Measurements from ENCODE around the gene CDYL. TPM values are rescaled to one million over a fixed set of nuclear protein-coding genes. Genes with fewer than 3 reads are reported as not detected.

Gene CDYL
- total and polyA plus RNA-seq, 4 donors = 3.3 to 25.4 (median 11.0) TPM

DNA sequence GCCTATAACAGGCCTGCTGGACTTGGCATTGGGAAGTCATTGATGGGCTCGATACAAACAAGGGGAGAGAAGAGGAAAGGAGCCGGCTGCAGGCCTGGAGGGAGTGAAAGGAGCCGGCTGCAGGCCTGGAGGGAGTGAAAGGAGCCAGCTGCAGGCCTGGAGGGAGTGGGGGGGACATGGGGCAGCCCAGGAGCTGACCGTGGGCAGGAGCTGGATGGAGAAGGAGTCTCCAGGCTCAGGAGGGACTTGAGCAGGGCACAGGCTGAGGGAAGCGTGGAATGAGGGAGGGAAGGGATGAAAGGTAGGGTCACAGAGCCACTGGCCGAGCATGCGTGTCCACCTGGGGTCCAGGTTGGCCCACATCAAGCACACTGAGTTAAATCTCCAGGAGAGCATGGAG is 195.6 kb downstream of the CDYL start:
- no peak for DNase-seq (ENCODE audit: low spot score)
- Histone ChIP-seq H3K4me3 (ENCODE audit: low read depth in 1 of 3, low read length in 3 of 3) (no peak overlapping the region), H3K36me3 (ENCODE audit: control insufficient read depth in 4 of 4, insufficient read depth in 3 of 4, low read depth in 1 of 4, low read length in 3 of 4) (no peaks in the 10 kb centered on the region), H3K27ac (ENCODE audit: low read depth in 1 of 2, low read length in 2 of 2) (no peak overlapping the region), H3K27me3 (ENCODE audit: control insufficient read depth in 4 of 4, insufficient read depth in 4 of 4, low read length in 3 of 4) (no peaks in the 10 kb centered on the region), H3K9ac (ENCODE audit: low read depth in 1 of 2, low read length in 2 of 2) (no peak overlapping the region), H3K4me1 (ENCODE audit: control insufficient read depth in 4 of 4, insufficient read depth in 4 of 4, low read length in 3 of 4) (no peaks in the 10 kb centered on the region), H3K9me3 (ENCODE audit: control insufficient read depth in 4 of 4, low read length in 3 of 4) (no peaks in the 10 kb centered on the region)
- WGBS = 83% methylated on average over 7 of the region's 7 CpGs
- TF ChIP-seq RXRA (IDR thresholded peaks at IDR 0.05) = no peak
- TF ChIP-seq, protein P1, sequence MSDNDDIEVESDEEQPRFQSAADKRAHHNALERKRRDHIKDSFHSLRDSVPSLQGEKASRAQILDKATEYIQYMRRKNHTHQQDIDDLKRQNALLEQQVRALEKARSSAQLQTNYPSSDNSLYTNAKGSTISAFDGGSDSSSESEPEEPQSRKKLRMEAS (IDR thresholded peaks at IDR 0.05) = no peak
- TF ChIP-seq, protein P2, sequence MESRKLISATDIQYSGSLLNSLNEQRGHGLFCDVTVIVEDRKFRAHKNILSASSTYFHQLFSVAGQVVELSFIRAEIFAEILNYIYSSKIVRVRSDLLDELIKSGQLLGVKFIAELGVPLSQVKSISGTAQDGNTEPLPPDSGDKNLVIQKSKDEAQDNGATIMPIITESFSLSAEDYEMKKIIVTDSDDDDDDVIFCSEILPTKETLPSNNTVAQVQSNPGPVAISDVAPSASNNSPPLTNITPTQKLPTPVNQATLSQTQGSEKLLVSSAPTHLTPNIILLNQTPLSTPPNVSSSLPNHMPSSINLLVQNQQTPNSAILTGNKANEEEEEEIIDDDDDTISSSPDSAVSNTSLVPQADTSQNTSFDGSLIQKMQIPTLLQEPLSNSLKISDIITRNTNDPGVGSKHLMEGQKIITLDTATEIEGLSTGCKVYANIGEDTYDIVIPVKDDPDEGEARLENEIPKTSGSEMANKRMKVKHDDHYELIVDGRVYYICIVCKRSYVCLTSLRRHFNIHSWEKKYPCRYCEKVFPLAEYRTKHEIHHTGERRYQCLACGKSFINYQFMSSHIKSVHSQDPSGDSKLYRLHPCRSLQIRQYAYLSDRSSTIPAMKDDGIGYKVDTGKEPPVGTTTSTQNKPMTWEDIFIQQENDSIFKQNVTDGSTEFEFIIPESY (IDR thresholded peaks at IDR 0.05) = no peak
- TF ChIP-seq ATF3 (IDR thresholded peaks at IDR 0.05) = no peak
- TF ChIP-seq HNF4A (conservative IDR thresholded peaks at IDR 0.05) = no peak
- no peak for TF ChIP-seq GABPA (IDR thresholded peaks at IDR 0.05 in 1 of 2, conservative IDR thresholded peaks at IDR 0.05 in 1 of 2)
- no peak for TF ChIP-seq HNF4G (IDR thresholded peaks at IDR 0.05)
- TF ChIP-seq JUND (IDR thresholded peaks at IDR 0.05) = no peak
- TF ChIP-seq RAD21 (IDR thresholded peaks at IDR 0.05) = no peak
- TF ChIP-seq NR2F2 (IDR thresholded peaks at IDR 0.05) = no peak
- no peak for TF ChIP-seq YY1 (IDR thresholded peaks at IDR 0.05)
- TF ChIP-seq FOXA2 (IDR thresholded peaks at IDR 0.05) = no peak

GRCh38 chr6:4972438-4972837 is 196.2 kb downstream of the CDYL start:
- WGBS = 85% methylated on average over 10 of the region's 10 CpGs
- no peaks in the 10 kb centered on the region for H3K4me1 ChIP-seq (ENCODE audit: control insufficient read depth in 4 of 4, insufficient read depth in 4 of 4, low read length in 3 of 4)
- H3K27me3 ChIP-seq (ENCODE audit: control insufficient read depth in 4 of 4, insufficient read depth in 4 of 4, low read length in 3 of 4) = no peaks in the 10 kb centered on the region
- H3K36me3 ChIP-seq (ENCODE audit: control insufficient read depth in 4 of 4, insufficient read depth in 3 of 4, low read depth in 1 of 4, low read length in 3 of 4) = no peaks in the 10 kb centered on the region
- no peak overlapping the region for H3K4me3 ChIP-seq (ENCODE audit: low read depth in 1 of 3, low read length in 3 of 3)
- no peak overlapping the region for H3K9ac ChIP-seq (ENCODE audit: low read depth in 1 of 2, low read length in 2 of 2)
- TF ChIP-seq GABPA (IDR thresholded peaks at IDR 0.05 in 1 of 2, conservative IDR thresholded peaks at IDR 0.05 in 1 of 2) (no peak), FOXA1 (IDR thresholded peaks at IDR 0.05) (no peak), YY1 (IDR thresholded peaks at IDR 0.05) (no peak), FOXA2 (IDR thresholded peaks at IDR 0.05) (no peak), EGR1 (IDR thresholded peaks at IDR 0.05; ENCODE audit: low read depth in 2 of 2) (no peak), HNF4A (conservative IDR thresholded peaks at IDR 0.05) (no peak), RXRA (IDR thresholded peaks at IDR 0.05) (no peak)
- TF ChIP-seq, protein P2 (IDR thresholded peaks at IDR 0.05) = no peak
- TF ChIP-seq, protein P3, sequence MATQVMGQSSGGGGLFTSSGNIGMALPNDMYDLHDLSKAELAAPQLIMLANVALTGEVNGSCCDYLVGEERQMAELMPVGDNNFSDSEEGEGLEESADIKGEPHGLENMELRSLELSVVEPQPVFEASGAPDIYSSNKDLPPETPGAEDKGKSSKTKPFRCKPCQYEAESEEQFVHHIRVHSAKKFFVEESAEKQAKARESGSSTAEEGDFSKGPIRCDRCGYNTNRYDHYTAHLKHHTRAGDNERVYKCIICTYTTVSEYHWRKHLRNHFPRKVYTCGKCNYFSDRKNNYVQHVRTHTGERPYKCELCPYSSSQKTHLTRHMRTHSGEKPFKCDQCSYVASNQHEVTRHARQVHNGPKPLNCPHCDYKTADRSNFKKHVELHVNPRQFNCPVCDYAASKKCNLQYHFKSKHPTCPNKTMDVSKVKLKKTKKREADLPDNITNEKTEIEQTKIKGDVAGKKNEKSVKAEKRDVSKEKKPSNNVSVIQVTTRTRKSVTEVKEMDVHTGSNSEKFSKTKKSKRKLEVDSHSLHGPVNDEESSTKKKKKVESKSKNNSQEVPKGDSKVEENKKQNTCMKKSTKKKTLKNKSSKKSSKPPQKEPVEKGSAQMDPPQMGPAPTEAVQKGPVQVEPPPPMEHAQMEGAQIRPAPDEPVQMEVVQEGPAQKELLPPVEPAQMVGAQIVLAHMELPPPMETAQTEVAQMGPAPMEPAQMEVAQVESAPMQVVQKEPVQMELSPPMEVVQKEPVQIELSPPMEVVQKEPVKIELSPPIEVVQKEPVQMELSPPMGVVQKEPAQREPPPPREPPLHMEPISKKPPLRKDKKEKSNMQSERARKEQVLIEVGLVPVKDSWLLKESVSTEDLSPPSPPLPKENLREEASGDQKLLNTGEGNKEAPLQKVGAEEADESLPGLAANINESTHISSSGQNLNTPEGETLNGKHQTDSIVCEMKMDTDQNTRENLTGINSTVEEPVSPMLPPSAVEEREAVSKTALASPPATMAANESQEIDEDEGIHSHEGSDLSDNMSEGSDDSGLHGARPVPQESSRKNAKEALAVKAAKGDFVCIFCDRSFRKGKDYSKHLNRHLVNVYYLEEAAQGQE (IDR thresholded peaks at IDR 0.05) = no peak
- no peak for DNase-seq (ENCODE audit: low spot score)
- H3K9me3 ChIP-seq (ENCODE audit: control insufficient read depth in 4 of 4, low read length in 3 of 4) = no peaks in the 10 kb centered on the region
- no peak overlapping the region for H3K27ac ChIP-seq (ENCODE audit: low read depth in 1 of 2, low read length in 2 of 2)

Data from liver (tissue), 9 donors.